Fibroblast of skin of abdomen (primary cell): ENCODE results near the gene SLX4.
A peak's percentile ranks its signal among the peaks of the same experiment; 100 is the strongest.

Source experiments
- DNase-seq: peaks from one replicate; pipeline ENCODE4 v3.0.0-alpha.2; 2013

SLX4 gene

DNA sequence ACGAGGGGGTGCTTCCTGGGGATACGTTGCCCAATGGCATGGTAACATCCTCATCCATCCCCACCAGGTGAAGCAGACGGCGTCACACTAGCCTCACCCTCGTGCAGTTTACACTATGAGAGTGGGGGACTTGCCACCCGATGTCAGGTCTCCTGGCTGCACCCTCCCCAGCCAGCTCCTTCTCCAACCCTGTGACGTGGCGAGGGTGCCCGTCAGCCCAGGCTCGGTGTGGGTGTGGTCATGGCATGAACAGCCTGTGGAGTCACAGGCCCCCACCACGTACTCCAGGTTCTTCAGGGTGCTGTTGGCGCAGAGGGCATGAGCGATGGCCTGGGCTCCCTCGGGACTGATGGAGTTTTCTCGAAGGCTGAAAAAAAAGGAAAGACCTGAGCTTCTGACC lies 62.5 kb downstream of the SLX4 start:
- DNase-seq: no peak

DNA sequence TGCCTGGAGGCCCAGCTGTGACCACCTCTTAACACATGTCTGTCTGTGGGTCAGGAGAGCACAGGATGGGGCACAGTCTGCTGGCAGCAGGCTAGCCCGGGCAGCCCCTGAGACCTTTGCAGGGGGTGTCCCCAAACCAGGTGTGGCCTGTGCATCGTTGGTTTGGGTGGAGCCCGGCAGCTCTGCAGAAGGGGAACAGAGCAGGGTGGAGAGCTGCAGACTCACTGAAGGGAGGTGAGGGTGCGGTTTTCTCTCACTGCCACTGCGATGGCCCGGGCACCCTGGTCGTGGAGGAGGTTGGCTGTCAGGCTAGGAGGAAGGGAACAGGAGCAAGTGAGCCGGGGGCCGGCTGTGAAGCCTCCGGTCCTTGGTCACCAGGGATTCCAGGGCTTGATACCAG lies 63.0 kb downstream of the SLX4 start:
- DNase-seq: no peak

DNA sequence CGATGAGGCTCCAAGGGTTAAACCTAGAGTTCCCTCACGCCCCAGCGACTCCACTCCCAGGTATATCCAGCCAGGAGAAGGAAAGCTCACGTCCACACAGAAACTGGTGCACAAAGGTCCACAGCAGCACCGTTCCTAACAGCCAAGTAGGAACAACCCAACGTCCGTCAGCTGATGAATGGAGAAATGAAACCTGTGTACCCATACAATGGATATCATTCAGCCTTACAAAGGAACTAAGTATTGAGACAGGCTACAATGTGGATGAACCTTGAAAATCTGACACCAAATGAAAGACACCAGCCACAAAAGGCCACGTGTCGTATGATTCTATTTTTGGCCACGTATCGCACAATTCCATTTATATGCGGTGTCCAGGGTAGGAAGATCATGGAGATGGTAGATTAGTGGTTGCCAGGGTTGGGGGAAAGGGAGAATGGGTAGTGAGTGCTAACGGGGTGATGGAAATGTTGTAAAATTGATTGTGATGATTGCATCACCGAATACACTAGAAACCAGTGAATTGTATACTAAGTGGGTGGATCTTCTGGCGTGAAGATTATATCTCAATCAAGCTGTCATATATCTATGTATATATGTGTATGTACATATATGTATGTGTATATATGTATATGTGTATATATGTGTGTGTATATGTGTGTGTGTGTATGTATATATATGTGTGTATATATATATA lies 64.3 kb downstream of the SLX4 start:
- no peak for DNase-seq

GRCh38 chr16:3542601-3543373 lies 68.6 kb downstream of the SLX4 start:
- DNase-seq: no peak

DNA sequence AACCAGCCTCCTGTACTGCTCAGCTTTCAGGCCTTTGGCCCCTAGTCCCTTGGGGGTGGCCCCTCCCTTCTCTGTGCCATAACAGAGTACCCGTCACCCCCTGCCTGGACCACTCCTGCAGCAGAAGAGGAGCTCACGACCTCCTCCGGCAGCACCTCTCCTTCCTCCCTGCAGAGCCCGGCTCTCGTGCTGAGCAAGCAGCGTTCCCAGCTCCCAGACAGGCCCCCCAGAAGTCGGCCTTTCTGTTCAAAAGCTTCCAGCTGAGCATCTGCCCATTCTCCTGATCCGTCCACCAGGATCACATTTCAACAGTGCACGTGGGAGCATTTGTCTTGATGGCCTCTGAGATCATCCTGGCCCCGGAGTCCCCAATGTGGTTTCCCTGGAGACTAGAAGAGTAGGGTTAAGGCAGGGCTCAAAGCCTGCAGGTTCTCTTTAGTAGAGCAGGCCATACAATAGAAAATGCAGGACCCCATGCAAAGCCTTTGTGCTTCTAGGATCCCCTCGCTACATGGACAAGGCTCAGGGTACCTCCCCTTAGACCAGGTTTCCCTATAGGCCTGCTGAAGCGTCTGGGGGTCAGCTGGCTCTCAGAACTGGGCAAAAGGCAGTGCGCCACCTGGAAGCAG lies 69.8 kb downstream of the SLX4 start:
- no peak for DNase-seq

DNA sequence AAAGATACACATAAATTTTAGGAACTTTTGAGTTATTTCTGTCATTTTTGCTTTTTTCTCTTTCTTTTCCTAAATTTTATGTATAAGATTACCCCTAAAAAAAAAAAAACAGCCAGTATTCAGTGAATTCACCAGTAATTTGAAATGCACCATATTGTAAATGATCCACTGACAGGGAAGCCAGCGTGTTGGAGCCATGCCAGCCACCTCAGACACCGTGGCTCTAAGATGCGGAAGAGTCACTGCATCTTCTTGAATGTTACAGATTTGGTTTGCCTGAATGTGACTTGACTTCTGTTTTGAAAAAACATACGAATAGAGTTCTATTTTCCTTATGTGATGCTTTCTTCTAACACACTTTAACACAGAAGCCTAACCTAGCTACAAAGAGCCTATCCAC lies 73.2 kb downstream of the SLX4 start:
- no peak for DNase-seq

GRCh38 chr16:3536851-3537250 lies 74.6 kb downstream of the SLX4 start:
- no peak for DNase-seq

- peak; percentile 89 for DNase-seq
These were observed 75.1 kb downstream of the SLX4 start for GRCh38 chr16:3536271-3536731.

DNA sequence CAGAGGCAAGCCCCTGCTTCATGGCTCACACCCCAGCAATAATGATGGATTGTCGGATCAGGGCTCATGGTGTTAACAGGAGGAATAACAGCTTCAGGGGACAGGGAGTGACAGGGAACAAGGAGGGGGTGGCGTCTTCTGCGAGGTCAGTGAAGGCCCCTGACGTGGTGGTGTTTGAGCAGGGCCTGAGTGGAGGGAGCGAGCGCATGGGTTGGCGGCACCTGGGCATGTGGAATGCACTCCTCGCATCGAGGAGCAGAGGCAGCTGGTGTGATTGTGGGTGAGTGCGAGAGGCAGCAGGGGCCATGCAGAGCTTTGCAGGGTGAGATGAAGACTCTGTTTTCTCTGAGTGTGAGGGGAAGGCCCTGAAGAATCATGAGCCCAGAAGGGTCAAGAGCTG lies 77.3 kb downstream of the SLX4 start:
- DNase-seq: no peak

DNA sequence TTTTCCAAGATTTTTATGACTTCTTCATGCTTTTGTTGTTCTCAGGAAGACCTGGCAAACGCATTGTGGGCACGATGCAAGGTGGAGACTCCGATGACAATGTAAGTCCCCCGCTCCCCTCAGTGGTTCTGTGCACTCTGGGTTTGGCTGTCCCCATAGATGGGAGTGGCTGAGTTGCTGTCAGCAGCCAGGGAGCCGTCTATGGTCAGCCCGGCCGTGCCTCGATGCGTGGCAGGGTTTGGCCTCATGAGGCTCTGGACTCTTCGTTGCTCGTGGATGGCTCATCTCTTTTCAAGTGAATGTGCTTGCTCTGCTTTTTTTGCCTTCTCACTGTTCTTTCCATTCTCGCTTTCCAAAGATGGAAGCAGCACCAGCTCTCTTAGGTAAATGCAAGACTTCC lies 78.7 kb downstream of the SLX4 start:
- DNase-seq: no peak
